Measurements from ENCODE around the gene DDTL. TPM values are rescaled to one million over a fixed set of nuclear protein-coding genes. Genes with fewer than 3 reads are reported as not detected.

The DDTL gene
- total and polyA plus RNA-seq, 9 of the 15 experiments (the other 6 are each of a cell fraction or from before 2014, with no cell fraction given), result 0.05 to 1.7 (median 0.59) TPM; not detected in 4

DNA sequence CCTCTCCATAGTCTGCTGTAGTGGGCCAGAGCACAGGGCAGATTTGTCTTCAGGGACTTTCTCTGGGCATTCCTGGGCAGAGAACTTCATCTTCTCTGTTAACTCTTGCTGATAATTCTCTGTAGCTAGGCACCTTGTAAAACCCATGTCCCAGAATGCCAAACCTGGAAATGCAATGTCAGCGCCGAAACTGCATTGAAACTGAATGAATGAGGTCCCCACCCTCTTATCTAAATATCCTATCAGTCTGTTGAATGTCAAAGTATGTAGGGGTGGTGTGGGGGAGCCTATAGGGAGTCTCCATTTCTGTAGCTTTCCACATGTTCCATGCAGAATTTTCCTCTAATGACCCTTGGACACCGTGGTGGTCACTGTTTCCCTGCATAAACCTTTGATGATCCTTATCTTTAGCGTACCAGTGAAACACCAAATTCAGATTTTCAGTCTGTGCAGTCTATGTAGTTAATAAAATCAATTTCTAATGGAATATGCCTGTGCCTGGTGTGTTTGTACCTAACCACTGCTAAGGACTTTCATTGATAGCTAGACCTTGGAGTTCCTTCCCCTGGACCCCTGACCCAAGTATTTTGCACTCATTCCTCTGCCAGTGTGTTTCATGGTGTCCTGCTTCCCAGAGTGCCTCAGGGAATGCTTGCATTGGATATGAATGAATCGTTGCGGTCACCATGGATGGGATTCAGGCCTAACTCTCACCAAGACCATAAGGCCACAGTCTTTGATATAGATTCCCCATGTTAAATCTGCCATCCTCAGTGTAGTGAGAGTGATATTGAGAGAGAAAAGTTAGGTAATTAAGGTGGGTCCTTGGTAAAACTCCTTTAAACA lies 41.9 kb downstream of the DDTL start (continued):
- no peak for TF ChIP-seq ZNF609 (CRISPR knock-in tag; IDR thresholded peaks at IDR 0.05; ENCODE audit: borderline replicate concordance)
- TF ChIP-seq, protein P1, sequence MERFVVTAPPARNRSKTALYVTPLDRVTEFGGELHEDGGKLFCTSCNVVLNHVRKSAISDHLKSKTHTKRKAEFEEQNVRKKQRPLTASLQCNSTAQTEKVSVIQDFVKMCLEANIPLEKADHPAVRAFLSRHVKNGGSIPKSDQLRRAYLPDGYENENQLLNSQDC (CRISPR knock-in tag; IDR thresholded peaks at IDR 0.05), result no peak
- TF ChIP-seq, protein P2, sequence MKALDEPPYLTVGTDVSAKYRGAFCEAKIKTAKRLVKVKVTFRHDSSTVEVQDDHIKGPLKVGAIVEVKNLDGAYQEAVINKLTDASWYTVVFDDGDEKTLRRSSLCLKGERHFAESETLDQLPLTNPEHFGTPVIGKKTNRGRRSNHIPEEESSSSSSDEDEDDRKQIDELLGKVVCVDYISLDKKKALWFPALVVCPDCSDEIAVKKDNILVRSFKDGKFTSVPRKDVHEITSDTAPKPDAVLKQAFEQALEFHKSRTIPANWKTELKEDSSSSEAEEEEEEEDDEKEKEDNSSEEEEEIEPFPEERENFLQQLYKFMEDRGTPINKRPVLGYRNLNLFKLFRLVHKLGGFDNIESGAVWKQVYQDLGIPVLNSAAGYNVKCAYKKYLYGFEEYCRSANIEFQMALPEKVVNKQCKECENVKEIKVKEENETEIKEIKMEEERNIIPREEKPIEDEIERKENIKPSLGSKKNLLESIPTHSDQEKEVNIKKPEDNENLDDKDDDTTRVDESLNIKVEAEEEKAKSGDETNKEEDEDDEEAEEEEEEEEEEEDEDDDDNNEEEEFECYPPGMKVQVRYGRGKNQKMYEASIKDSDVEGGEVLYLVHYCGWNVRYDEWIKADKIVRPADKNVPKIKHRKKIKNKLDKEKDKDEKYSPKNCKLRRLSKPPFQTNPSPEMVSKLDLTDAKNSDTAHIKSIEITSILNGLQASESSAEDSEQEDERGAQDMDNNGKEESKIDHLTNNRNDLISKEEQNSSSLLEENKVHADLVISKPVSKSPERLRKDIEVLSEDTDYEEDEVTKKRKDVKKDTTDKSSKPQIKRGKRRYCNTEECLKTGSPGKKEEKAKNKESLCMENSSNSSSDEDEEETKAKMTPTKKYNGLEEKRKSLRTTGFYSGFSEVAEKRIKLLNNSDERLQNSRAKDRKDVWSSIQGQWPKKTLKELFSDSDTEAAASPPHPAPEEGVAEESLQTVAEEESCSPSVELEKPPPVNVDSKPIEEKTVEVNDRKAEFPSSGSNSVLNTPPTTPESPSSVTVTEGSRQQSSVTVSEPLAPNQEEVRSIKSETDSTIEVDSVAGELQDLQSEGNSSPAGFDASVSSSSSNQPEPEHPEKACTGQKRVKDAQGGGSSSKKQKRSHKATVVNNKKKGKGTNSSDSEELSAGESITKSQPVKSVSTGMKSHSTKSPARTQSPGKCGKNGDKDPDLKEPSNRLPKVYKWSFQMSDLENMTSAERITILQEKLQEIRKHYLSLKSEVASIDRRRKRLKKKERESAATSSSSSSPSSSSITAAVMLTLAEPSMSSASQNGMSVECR (CRISPR knock-in tag; IDR thresholded peaks at IDR 0.05), result no peak
